DMS79 treated with DMSO at 0.1 percent for 48 hours (cell line): ENCODE measurements around the gene COMMD8.
"Not testable (repeated sequence)": the region's sequence is repeated elsewhere in the genome, so short reads cannot be mapped to it uniquely, and the experiment has no call there.

Experiments used
- DNase-seq: peaks from one replicate; lab custom pipeline; 2025; lab: John Stamatoyannopoulos, UW

COMMD8 gene

DNA sequence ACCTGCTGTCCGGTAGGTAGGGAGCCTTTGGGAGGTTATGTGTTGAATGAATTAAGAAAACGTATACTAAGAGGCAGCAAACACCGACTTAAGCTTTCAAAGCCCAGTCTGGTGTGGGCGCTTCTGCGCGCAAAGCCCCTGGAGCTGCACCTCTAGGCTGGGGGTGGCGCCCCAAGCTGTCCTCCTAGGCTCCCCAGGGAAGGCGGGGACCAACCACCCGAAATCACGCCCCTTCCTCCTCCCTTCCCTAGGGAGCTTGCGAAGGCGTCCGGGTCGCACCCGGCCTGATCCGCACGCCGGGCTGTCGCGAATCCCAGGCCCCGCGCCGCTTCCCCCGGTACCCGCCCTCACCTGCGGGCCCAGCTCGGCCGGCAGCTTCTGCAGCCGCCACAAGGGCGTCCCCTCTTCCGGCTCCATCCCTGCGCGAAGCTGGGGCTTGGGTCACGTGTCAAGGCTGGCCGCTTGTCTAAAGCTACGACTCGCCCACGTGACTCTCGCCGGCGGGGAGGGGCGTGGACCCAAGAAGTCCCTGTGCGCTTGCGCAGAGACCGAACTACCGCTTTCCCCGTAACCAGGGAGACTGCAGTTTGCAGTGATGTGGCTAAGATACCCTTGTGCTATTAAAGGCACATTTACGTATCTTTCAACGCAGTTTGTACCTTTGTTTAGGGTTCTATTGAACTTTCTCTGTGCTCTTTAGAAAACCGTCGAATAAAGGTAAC lies at the start of gene COMMD8:
TSS of gene COMMD8 (minus strand) at position 468 of the 722 bp plus-strand sequence. CDS start at position 417, 51 bp downstream.
- peak; percentile 88 for DNase-seq

DNA sequence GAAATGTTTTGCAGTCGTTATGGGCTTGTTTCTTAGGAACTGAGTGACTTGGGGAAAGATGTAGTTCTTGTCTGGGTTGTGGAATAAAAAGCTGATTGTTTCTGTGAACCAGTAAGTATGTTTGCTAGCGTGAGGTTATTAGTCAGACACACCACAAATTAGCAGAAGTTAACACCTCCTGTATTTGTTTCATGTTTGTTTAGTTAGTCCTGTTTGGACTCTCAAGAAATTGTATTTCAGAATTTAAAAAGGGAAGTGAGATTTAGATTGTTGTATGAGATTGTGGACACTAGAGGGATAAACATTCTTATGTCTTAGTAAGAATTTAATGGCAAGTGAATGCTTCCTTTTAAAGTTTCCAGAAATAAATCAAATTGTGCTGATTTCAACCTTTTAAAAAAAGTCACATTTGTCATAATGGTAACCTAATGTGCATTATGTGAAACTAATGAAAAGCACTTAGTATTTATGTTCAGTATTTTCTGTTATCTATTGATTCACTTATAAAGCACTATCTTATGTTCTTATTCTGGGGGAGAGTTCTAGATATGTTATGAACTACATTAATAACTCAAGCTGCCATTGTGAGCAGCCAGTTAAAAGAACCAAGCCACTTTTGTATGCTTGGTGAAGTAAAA lies 47.1 kb upstream of the COMMD8 start:
- DNase-seq, result no peak

DNA sequence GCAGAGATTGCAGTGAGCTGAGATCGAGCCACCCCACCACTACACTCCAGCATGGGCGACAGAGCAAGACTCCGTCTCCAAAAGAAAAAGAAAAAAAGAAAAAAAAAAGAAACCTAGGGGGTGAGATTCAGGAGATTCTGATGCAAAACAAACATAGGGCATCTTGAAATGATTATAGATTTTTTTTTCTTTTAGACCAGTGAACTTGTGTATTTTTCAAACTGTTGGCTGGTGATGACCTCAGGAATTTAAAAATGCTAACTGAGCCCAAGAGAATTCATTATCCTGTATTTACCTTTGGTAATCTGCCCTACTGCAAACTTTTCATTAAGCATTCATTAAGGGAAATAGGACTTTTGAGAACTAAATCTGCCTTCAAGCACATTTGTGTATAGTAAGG lies 42.2 kb upstream of the COMMD8 start:
- no peak for DNase-seq

DNA sequence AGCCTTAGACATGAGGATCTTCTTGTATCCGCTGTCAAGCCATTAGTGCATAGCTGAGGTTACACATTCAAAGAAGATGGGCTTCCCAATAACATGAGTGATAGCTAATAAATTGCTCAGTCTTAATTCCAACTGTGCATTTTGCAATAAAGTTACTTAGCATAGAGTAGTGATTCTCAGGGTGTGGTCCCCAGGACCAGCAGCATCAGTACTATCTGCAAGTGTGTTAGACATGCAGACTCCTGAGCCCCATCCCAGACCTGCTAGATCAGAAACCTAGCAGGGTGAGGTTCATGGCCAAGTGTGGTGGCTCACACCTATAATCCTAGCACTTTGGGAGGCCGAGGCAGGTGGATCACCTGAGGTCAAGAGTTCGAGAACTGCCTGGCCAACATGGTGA lies 41.6 kb upstream of the COMMD8 start:
- no peak for DNase-seq

DNA sequence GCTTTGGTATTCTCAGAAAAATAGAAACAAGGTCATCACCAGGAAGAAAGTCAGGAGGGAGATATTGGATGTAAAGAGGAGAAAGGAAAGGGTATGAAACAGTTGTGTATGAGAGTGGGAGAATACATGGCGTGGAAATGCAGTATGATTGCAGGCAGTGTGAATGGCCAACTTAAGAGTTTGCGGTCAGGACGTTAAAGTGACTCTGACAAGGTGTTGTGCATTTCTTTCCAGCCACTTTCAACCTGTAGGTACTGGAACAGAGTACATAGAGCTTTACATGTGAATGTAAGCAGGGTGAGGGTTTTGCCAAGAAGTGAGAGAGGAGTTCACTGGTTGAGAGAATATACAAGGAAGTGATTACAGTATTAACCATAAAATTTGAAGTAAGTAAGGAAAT lies 37.3 kb upstream of the COMMD8 start:
- DNase-seq, result no peak

DNA sequence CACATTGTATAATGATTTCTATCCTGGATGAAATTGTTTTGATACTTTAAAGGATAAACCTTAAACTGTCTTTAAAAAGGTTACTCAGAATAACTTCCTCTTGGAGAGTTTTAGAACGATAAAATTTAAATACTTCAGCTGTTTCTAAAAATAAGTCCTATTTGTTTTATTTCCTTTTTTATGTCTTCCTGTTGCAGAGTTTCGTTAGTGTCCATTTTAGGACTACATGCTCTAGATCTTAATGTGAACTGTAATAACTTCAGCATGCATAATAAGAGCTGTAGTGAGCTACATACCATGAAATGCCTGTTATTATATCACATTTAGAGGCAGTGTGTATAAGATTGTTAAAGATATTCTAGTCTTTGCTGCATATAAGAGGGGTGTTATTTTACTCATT lies 36.2 kb upstream of the COMMD8 start:
- no peak for DNase-seq

DNA sequence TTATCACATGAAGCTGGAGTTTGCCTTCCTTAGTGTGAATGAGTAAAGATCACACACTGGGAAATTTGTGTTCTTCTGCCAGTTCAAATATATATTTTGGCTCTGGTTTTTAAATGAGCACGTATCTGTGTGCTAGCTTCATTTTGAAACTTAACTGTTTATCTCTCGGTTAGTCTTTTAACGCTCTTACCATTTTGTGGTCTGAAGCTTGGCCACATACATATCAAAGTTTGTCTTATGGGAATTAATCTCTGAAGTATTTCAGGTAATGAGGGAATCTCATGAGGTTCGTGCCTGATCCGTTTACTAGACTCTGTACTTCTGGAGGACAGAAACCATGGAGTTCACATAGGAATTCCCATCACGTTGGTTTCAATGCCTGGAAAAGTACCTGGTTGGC lies 35.4 kb upstream of the COMMD8 start:
- DNase-seq, result no peak

DNA sequence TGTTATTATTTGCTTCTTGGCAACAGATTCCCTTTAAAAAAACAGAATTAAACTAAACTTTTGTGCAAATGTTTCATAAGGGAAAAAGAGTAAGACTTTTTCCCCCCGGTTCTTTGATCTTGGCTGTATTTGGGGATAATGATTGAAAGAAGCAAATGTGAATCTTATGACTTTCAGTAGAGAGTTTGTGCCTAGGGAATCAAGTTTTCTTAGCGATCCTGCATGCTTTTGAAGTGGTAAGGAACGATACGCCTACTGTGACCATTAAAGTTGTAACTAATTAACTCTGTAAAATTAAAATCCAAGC lies 30.6 kb upstream of the COMMD8 start:
- no peak for DNase-seq

DNA sequence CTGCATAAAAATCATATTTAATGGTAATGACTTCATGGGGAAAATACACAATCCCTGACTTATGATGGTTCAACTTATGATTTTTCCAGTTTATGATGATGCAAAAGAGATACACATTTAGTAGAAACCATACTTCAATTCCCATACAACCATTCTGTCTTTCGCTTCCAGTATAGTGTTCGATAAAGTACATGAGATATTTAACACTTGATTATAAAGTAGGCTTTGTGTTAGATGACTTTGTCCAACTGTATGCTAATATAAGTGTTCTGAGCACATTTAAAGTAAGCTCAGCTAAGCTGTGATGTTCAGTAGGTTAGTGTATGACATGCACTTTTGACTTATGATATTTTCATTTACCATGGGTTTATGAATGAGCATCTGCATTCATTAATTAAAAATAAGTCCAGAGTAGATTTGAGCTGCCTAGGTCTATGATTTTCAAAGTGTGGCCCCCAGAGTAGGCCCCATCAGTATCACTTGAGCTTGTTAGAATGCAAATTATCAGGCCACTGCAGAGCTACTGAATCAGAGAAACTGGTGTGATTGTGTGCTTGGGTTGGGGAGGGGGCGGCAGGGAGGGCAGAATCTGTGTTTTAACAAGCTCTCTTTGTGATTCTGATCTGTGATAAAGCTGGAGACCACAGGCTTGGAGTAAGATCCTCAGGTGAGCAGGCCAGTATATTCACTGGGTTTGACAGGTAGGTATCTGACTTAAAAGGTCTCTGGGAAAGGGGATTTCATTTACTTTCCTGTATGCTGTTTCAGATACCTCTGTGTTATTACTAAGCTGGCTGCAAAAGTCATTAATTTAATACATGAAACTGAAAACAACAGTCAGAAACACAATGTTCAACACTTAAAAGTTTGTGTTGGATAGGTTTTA lies 30.0 kb upstream of the COMMD8 start:
- DNase-seq, result no peak

DNA sequence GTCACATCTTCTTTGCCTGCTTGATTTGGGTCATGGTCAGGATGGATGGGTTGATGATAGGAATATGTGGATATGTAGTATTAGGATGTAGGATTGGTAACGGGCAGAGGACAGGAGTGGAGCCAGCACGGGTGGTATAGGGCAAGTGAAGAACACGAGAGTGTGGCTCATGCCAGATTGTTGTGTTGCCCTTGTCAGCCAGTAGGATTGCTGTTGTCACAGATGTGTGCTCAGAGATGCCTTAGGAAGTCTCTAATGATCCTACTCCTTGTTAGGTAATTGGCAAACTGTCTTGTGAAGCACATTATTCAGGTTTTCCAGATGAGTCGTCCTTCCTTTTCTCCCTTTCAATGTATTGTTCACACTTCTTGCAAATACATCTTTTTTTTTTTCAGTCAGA lies 27.0 kb upstream of the COMMD8 start:
- DNase-seq, result no peak

DNA sequence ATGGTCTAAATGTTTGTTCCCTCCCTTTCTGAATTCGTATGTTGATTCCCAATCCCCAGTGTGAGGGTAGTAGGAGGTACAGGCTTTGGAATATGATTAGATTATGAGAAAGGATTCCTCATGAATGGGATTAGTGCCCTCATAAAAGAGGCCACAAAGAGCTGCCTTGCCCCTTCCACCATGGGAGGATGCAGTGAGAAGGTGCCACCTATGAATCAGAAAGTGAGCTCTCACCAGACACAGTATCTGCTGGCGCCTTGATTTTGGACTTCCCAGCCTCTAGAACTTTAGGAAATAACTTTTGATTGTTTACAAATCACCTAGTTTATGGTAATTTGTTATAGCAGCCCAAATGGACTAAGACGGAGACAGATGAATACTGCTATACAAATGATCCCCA lies 25.2 kb upstream of the COMMD8 start:
- no peak for DNase-seq

DNA sequence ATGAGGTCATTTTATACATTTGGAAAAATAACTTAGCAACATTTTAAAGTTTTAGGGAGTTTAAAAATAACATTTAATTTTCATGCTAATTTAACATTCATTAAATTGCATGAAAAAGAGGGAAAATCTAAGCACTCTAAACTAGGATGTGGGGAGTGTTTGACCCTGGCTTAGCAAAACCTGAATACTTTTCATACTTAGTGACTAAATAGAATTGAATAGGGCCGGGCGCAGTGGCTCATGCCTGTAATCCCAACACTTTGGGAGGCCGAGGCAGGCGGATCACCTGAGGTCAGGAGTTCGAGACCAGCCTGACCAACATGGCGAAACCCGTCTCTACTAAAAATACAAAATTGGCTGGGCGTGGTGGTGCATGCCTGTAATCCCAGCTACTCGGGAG lies 23.2 kb upstream of the COMMD8 start:
- DNase-seq, result not testable (repeated sequence)

DNA sequence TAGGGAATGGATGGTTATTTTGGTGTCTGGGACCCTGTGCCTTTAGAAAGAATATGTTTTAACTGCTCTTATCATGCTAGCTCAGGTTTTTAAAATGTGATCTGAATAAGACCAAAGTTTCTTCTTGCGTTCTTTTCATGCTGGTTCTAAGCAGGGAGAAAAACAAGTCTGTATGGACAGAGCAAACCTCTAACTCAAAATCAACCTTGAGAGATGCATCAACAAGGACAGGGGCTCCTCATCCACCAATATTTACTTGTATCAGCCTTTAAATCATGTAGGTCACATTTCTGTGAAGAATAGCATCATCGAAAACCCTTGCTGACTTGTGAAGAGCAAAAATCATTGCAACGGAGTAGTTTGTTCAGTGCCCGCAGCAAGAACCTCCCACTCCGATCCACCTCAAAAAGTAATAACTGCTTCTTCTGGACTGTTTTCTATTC lies 22.8 kb upstream of the COMMD8 start:
- no peak for DNase-seq

DNA sequence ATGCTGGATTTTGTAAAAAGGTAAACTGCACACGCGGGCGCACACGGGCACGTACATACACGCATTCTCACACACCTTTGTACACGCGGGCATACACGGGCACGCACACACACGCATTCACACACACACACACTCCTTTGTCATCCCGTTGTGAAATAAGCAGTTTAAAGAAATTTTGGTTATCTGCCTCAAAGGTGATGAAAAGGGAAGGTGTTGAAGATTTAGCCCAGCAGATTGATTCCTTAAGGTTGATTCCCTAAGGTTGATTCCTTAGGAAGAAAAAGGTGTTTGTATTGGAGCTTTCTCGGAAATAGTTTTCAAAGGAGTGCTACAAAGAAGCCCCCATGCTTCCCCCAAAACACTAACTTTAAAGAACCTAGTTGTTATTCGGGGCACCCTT lies 22.3 kb upstream of the COMMD8 start:
- DNase-seq, result no peak

DNA sequence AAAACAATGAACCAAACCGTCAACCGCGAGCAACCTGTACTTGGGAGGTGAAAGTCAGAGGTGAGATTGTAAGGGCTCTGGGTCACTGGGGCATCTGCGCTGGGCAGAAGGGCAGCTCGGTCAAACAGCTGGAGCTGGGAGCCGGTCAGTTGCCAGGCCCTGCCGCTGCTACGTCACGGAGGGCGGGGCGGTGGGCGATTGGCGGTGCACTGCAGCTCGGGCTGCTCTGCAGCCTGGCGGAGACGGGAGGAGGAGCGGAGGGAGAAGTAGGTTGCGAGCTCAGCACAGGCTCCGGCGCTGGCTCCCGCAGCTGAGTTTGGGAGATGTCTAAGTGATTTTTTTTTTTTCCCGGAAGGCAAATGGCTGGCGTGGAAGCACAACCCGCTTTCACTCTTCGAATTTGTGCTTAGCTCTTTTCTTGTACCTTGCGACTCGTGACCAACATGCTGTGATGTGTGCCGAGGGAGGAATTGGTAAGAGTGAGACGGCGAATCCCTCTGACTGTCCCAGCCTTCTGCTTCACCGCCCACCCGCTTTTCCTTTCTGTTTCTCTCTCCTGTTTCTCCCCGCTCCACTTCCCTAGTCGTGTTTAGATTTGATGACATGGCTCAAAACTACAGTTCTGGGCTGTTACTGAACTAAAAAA lies 21.7 kb upstream of the COMMD8 start, which contains the start of gene ATP10D:
TSS of gene ATP10D (plus strand) at position 229 of the 646 bp plus-strand sequence. CDS start 27,266 bp downstream, outside the sequence.
- peak; percentile 27 for DNase-seq

DNA sequence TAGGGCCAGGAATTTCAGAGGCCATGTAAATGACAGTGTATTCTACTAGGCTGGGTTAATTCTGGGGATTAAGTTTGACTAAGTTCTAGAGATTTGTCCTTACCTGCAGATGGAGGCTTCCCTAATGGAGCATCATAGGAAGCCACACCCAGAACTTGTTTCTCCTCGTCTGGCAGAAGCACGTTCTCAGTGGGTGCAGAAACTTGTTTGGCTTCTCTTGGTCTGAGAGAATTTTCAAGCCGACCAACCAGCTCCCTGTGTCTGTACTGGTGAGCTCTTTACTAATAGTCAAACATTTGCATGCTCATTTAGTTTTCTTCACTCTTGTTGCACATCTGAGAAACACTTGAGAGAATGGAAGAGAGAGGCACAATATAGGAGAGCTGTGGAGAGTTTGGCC lies 20.7 kb upstream of the COMMD8 start:
- no peak for DNase-seq

DNA sequence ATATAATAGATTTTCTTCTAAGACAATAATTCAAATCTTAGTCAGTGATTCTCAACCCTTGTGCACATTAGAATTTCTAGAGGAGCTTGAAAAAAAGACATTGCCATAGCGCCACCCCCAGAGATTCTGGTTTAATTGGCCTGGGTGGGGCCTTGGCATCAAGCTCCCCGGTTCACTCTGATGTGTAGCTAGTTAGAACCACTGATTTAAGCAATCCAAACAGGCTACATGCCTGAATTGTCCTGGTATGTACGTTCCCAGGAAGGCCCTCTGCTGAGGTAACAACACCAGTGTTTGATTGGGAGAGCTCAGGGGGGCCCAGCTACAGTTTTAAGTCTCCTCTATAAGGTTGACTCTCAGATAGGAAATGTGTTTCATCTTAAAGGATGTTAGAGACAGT lies 20.2 kb upstream of the COMMD8 start:
- no peak for DNase-seq

DNA sequence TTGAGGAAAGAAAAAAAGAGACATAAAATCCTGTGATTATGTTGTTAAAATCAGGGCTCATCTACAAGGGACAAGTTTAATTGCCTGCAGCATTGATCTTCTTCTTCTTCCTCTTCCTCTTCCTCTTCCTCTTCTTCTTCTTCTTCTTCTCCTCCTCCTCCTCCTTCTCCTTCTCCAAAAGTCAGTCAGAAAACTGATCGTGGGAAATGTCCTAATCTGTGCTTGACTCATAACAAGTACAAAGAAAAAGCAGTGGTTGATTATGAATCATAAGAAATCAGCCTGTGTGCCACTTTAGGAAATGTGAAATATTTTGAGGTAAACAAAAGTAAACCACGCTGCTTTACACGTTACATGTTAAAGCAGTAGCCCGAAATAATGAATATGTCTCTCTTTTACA lies 18.8 kb upstream of the COMMD8 start:
- DNase-seq, result no peak

DNA sequence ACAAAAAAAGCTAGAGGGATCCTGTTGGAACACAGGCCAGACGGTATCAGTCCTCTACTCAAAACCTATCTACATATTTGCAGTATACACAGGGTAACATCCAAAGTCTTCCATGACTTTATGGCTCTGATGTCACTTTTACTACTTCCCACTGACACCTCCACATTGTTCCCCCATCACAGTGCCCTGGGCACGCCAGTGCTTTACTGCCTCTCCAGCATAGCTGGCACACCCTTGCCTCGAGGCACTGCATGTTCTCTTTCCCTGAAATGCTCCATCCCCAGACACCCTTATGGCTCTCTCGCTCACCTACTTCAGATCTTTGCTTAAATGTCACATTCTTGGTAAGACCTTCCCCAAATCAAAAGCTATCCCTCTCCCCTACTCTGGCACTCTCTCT lies 15.3 kb upstream of the COMMD8 start:
- DNase-seq, result no peak

DNA sequence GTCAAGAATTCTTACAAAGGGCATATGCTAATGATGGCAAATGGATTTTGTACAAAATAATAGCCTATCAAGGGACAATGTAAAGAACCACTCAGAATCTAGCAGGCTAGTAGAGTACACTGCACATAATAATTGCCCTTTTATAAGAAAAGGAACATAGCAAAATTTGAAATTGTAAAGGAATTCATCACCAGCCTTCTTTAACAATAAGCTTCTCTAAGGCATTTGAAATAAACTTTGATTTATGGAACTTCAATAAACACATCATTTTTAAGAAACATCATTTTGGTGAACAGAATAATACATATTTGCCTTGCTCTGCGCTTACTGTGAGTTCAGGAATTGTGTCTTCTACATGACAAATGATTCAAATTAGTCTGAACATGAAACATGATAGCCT lies 11.9 kb upstream of the COMMD8 start:
- no peak for DNase-seq

DNA sequence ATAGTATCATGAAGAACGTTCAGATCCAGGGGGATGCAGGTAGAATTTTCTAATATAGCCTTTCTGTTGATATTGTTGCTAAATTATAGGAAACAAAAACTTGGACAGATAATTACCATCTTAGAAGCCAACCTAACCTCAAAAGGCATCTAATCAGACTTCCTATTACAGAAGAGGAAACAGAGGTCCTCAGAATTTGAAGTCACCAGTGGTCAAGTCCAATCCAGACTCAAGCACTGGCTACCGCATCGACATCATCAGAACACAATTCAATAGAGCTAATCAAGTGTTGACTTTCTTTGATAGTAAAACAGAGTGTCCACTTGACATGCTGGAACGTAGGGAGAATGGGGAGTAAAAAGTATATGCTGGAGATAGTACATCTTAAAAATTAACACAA lies 11.3 kb upstream of the COMMD8 start:
- no peak for DNase-seq

DNA sequence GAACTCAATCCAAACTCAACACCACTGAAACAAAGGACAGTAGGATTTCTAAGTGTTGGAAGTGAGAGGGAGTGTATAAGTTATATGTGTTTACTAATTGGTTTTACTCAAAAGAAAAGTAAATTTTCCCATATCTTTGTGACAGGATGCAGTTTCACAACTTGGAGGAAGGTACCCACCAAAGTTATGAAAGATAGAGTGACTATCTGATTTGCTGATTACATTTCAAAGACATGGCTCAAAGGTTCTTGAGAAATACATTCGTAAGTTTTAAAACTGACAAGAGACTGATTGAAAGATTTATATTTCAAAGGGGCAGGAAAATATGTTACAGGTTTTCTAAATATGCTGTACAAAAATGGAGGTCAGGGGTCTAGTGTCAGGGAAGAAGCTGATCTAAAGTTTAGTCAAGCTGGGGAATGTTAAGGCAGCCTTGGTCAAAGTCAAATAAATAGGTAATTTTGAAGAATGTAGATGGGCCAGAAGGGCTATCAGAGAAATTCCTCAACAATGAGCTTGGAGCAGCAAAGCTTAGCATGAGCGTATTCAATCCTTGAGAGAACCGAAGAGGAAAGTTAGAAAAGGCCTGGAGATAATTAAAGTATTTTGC lies 9.7 kb upstream of the COMMD8 start:
- no peak for DNase-seq
